ENCODE data around the gene TNNI3K.

TNNI3K gene

GRCh38 chr1:74481607-74482006, 246.4 kb downstream of the TNNI3K start:
- TF ChIP-seq CTCF (IDR thresholded peaks at IDR 0.05; ENCODE audit: low read depth, low read length): no peak
- DNase-seq (ENCODE audit: extremely low read depth, low read depth): no peak

- no peak for DNase-seq (ENCODE audit: extremely low read depth, low read depth)
- no peak for TF ChIP-seq CTCF (IDR thresholded peaks at IDR 0.05; ENCODE audit: low read depth, low read length)
Observed at GRCh38 chr1:74485622-74486021, 250.4 kb downstream of the TNNI3K start.

- no peak for DNase-seq (ENCODE audit: extremely low read depth, low read depth)
- TF ChIP-seq CTCF (IDR thresholded peaks at IDR 0.05; ENCODE audit: low read depth, low read length): no peak
Observed at GRCh38 chr1:74486036-74486435, 250.8 kb downstream of the TNNI3K start.

- no peak for DNase-seq (ENCODE audit: extremely low read depth, low read depth)
- TF ChIP-seq CTCF (IDR thresholded peaks at IDR 0.05; ENCODE audit: low read depth, low read length): no peak
Observed at GRCh38 chr1:74496669-74497068, 261.5 kb downstream of the TNNI3K start.

GRCh38 chr1:74498901-74499300, 263.7 kb downstream of the TNNI3K start:
- TF ChIP-seq CTCF (IDR thresholded peaks at IDR 0.05; ENCODE audit: low read depth, low read length): no peak
- no peak for DNase-seq (ENCODE audit: extremely low read depth, low read depth)

- no peak for TF ChIP-seq CTCF (IDR thresholded peaks at IDR 0.05; ENCODE audit: low read depth, low read length)
- DNase-seq (ENCODE audit: extremely low read depth, low read depth): no peak
Observed at GRCh38 chr1:74502432-74502831, 267.2 kb downstream of the TNNI3K start.

- no peak for DNase-seq (ENCODE audit: extremely low read depth, low read depth)
- TF ChIP-seq CTCF (IDR thresholded peaks at IDR 0.05; ENCODE audit: low read depth, low read length): no peak
Observed at GRCh38 chr1:74502858-74503257, 267.7 kb downstream of the TNNI3K start.

Measured in AG09319 (cell line).